ENCODE data around the gene CCDC97.

DNA sequence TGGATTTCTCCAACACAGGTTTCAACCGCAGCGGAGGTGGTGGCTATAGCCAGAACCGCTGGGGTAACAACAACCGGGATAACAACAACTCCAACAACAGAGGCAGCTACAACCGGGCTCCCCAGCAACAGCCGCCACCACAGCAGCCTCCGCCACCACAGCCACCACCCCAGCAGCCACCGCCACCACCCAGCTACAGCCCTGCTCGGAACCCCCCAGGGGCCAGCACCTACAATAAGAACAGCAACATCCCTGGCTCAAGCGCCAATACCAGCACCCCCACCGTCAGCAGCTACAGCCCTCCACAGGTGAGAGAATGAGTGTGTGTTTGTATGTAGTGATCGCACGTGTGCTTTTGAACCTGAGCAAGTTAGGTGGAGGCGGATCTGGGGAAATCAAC lies 6.0 kb upstream of the CCDC97 start:
- TF ChIP-seq, protein P1, sequence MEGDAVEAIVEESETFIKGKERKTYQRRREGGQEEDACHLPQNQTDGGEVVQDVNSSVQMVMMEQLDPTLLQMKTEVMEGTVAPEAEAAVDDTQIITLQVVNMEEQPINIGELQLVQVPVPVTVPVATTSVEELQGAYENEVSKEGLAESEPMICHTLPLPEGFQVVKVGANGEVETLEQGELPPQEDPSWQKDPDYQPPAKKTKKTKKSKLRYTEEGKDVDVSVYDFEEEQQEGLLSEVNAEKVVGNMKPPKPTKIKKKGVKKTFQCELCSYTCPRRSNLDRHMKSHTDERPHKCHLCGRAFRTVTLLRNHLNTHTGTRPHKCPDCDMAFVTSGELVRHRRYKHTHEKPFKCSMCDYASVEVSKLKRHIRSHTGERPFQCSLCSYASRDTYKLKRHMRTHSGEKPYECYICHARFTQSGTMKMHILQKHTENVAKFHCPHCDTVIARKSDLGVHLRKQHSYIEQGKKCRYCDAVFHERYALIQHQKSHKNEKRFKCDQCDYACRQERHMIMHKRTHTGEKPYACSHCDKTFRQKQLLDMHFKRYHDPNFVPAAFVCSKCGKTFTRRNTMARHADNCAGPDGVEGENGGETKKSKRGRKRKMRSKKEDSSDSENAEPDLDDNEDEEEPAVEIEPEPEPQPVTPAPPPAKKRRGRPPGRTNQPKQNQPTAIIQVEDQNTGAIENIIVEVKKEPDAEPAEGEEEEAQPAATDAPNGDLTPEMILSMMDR (IDR thresholded peaks at IDR 0.05) = no peak
- TF ChIP-seq POLR2A (IDR thresholded peaks at IDR 0.05; ENCODE audit: low read depth) = no peak

Data from esophagus muscularis mucosa (tissue), 3 donors.